ENCODE results near the gene LCN10.
A peak's percentile ranks its signal among the peaks of the same experiment; 100 is the strongest.
"Not testable (repeated sequence)": the region's sequence is repeated elsewhere in the genome, so short reads cannot be mapped to it uniquely, and the experiment has no call there.

Gene LCN10

DNA sequence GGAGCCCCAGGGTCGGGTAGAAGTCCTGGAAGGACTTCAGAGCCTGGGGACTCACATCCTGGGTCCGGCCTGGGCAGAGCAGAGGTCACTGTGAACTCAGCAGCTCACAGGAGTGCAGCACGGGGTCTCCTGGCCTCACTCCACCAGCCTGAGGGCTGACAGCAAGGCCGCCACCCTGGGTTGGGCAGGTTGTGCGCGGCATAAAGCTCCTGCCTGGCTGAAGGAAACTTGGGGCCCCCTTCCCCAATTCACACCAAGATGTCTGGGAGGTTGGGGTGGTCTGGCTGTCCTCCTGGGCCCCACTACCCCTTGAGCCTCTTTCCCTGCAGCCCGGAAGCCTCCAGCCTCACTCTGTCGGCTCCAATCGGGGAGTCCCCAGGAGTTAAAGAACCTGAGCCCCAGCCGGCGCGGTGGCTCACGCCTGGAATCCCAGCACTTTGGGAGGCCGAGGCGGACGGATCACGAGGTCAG is 19.5 kb upstream of the LCN10 start:
- H3K27ac ChIP-seq (replicated peaks) = no peak overlapping the region
- TF ChIP-seq POLR2AphosphoS5 (IDR thresholded peaks at IDR 0.05; ENCODE audit: low read depth) (no peak), SPI1 (IDR thresholded peaks at IDR 0.05; ENCODE audit: borderline replicate concordance, low read depth) (no peak), GABPA (IDR thresholded peaks at IDR 0.05; ENCODE audit: low read depth) (no peak), REST (IDR thresholded peaks at IDR 0.05; ENCODE audit: insufficient replicate concordance, low read depth) (no peak), CTCF (IDR thresholded peaks at IDR 0.05; ENCODE audit: insufficient read depth, low read length) (no peak)

GRCh38 chr9:136761545-136761981 is 18.8 kb upstream of the LCN10 start:
- DNase-seq (ENCODE audit: low read depth in 1 of 2, low spot score in 1 of 2) = no peak
- Histone ChIP-seq H3K27me3 (ENCODE audit: insufficient read depth, poor library complexity, severe bottlenecking) (no peaks in the 10 kb centered on the region), H3K27ac (replicated peaks) (no peak overlapping the region), H3K4me3 (replicated peaks; ENCODE audit: insufficient read depth, low read length) (no peak overlapping the region)
- TF ChIP-seq CTCF (IDR thresholded peaks at IDR 0.05; ENCODE audit: insufficient read depth, low read length) (no peak), SPI1 (IDR thresholded peaks at IDR 0.05; ENCODE audit: borderline replicate concordance, low read depth) (no peak), POLR2AphosphoS5 (IDR thresholded peaks at IDR 0.05; ENCODE audit: low read depth) (no peak), REST (IDR thresholded peaks at IDR 0.05; ENCODE audit: insufficient replicate concordance, low read depth) (no peak), GABPA (IDR thresholded peaks at IDR 0.05; ENCODE audit: low read depth) (no peak)

More for the DNA sequence above, 19.5 kb upstream of the LCN10 start:
- Histone ChIP-seq H3K27me3 (ENCODE audit: insufficient read depth, poor library complexity, severe bottlenecking) (no peaks in the 10 kb centered on the region), H3K4me3 (replicated peaks; ENCODE audit: insufficient read depth, low read length) (no peak overlapping the region)
- DNase-seq (ENCODE audit: low read depth in 1 of 2, low spot score in 1 of 2) = no peak

DNA sequence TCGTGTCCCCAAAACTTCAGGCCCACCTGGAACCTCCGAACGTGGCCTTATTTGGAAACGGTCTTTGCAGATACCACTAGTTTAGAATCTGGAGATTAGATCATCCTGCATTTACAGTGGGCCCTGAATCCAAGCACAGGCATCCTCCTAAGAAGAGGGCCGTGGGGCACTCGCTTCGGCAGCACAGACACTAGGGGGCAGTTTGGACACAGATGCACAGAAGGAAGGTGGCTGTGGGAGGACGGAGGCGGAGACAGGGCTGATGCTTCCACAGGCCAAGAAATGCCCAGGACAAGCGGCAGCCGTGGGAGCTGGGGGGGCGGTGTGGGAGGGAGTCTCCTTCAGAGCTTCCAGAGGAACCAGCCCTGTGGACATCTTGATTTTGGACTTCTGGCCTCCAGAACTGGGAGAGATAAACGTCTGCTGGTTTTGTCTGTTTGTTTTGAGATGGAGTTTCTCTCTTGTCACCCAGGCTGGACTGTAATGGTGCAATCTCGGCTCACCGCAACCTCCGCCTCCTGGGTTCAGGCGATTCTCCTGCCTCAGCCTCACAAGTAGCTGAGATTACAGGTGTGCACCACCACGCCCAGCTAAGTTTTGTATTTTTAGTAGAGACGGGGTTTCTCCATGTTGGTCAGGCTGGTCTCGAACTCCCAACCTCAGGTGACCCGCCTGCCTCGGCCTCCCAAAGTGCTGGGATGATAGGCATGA is 18.2 kb upstream of the LCN10 start:
- peak; percentile 39 to 75 for DNase-seq (ENCODE audit: low read depth in 1 of 2, low spot score in 1 of 2)
- not testable (repeated sequence) for H3K27ac ChIP-seq (replicated peaks); H3K27me3 ChIP-seq (ENCODE audit: insufficient read depth, poor library complexity, severe bottlenecking); H3K4me3 ChIP-seq (replicated peaks; ENCODE audit: insufficient read depth, low read length)
- peak; percentile 66 for TF ChIP-seq CTCF (IDR thresholded peaks at IDR 0.05; ENCODE audit: insufficient read depth, low read length)

- no peak overlapping the region for H3K4me3 ChIP-seq (replicated peaks; ENCODE audit: insufficient read depth, low read length)
- no peak overlapping the region for H3K27ac ChIP-seq (replicated peaks)
- H3K27me3 ChIP-seq (ENCODE audit: insufficient read depth, poor library complexity, severe bottlenecking) = no peaks in the 10 kb centered on the region
- no peak for DNase-seq (ENCODE audit: low read depth in 1 of 2, low spot score in 1 of 2)
- no peak for TF ChIP-seq CTCF (IDR thresholded peaks at IDR 0.05; ENCODE audit: insufficient read depth, low read length)
- TF ChIP-seq GABPA (IDR thresholded peaks at IDR 0.05; ENCODE audit: low read depth) = no peak
- TF ChIP-seq POLR2AphosphoS5 (IDR thresholded peaks at IDR 0.05; ENCODE audit: low read depth) = no peak
- TF ChIP-seq REST (IDR thresholded peaks at IDR 0.05; ENCODE audit: insufficient replicate concordance, low read depth) = no peak
- TF ChIP-seq SPI1 (IDR thresholded peaks at IDR 0.05; ENCODE audit: borderline replicate concordance, low read depth) = no peak
Observed at GRCh38 chr9:136760424-136760823, 17.7 kb upstream of the LCN10 start.
